ENCODE measurements around the gene GAD1.

GRCh38 chr2:170821531-170822289 lies 5.0 kb downstream of the GAD1 start:
- no peak for TF ChIP-seq CTCF (IDR thresholded peaks at IDR 0.05)
- TF ChIP-seq POLR2A (IDR thresholded peaks at IDR 0.05): no peak
